ENCODE measurements around the gene YY1AP1.

DNA sequence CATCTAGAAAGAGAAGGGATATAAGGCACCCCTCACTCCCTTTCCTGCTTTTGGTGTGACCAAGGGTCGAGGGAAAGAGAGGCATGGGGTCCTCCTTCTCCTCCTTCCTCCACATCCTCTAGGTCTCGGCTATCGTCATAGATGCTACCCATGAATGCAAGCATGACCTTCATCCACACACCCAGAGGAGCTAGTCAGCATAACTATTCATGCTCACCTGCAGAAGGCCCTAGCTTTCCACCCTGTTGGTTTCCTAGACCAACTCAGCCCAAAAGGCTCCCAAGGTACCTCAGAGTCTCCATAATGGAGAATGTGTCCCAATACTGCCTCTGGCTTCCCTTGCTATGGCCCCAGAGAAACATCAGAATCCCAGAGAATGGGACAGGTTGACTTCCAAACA, 45.3 kb downstream of the YY1AP1 start:
- TF ChIP-seq, protein P1, sequence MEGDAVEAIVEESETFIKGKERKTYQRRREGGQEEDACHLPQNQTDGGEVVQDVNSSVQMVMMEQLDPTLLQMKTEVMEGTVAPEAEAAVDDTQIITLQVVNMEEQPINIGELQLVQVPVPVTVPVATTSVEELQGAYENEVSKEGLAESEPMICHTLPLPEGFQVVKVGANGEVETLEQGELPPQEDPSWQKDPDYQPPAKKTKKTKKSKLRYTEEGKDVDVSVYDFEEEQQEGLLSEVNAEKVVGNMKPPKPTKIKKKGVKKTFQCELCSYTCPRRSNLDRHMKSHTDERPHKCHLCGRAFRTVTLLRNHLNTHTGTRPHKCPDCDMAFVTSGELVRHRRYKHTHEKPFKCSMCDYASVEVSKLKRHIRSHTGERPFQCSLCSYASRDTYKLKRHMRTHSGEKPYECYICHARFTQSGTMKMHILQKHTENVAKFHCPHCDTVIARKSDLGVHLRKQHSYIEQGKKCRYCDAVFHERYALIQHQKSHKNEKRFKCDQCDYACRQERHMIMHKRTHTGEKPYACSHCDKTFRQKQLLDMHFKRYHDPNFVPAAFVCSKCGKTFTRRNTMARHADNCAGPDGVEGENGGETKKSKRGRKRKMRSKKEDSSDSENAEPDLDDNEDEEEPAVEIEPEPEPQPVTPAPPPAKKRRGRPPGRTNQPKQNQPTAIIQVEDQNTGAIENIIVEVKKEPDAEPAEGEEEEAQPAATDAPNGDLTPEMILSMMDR (IDR thresholded peaks at IDR 0.05): no peak
- no peak for TF ChIP-seq POLR2A (IDR thresholded peaks at IDR 0.05)
